ENCODE data around the gene KANK4. TPM values are rescaled to one million over a fixed set of nuclear protein-coding genes. Genes with fewer than 3 reads are reported as not detected.

The KANK4 gene
- total and polyA plus RNA-seq, 12 donors, result 0.12 to 1.1 (median 0.26) TPM; not detected in 2

DNA sequence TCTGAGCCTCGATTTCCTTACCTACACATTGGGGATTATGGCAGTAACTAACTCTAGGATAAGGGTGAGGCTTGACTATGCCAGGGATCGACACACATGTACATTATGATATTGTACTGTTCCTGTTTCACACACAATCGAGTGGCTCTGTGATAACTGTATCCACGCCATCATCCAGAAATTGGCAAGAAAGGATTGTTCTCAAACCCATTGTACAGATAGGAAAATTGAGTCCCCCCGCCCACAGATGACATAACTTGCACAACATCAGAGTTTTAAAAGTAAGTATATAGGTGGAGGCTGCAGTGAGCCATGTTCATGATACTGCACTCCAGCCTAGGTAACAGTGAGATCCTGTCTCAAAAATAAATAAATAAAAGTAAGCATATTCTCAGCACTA lies 3.8 kb downstream of the KANK4 start:
- no peaks in the 10 kb centered on the region for H3K9me3 ChIP-seq (replicated peaks in 1 of 3)
- WGBS, 4 donors, result 79 to 88% (median 83%) methylated on average over 5 of the region's 5 CpGs
- intact Hi-C loops (cut with DNase I), result no loop called here
- no peak overlapping the region for H3K27ac ChIP-seq
- H3K27me3 ChIP-seq, result peaks cover 24% of the 10 kb centered on the region
- no peak for DNase-seq
- no peak overlapping the region for H3K4me3 ChIP-seq
- H3K36me3 ChIP-seq (replicated peaks in 1 of 2), result no peaks in the 10 kb centered on the region
- no peaks in the 10 kb centered on the region for H3K4me1 ChIP-seq (replicated peaks in 1 of 2)
- no peak for TF ChIP-seq POLR2A (IDR thresholded peaks at IDR 0.05)
- TF ChIP-seq, protein P1, sequence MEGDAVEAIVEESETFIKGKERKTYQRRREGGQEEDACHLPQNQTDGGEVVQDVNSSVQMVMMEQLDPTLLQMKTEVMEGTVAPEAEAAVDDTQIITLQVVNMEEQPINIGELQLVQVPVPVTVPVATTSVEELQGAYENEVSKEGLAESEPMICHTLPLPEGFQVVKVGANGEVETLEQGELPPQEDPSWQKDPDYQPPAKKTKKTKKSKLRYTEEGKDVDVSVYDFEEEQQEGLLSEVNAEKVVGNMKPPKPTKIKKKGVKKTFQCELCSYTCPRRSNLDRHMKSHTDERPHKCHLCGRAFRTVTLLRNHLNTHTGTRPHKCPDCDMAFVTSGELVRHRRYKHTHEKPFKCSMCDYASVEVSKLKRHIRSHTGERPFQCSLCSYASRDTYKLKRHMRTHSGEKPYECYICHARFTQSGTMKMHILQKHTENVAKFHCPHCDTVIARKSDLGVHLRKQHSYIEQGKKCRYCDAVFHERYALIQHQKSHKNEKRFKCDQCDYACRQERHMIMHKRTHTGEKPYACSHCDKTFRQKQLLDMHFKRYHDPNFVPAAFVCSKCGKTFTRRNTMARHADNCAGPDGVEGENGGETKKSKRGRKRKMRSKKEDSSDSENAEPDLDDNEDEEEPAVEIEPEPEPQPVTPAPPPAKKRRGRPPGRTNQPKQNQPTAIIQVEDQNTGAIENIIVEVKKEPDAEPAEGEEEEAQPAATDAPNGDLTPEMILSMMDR (IDR thresholded peaks at IDR 0.05), result no peak

DNA sequence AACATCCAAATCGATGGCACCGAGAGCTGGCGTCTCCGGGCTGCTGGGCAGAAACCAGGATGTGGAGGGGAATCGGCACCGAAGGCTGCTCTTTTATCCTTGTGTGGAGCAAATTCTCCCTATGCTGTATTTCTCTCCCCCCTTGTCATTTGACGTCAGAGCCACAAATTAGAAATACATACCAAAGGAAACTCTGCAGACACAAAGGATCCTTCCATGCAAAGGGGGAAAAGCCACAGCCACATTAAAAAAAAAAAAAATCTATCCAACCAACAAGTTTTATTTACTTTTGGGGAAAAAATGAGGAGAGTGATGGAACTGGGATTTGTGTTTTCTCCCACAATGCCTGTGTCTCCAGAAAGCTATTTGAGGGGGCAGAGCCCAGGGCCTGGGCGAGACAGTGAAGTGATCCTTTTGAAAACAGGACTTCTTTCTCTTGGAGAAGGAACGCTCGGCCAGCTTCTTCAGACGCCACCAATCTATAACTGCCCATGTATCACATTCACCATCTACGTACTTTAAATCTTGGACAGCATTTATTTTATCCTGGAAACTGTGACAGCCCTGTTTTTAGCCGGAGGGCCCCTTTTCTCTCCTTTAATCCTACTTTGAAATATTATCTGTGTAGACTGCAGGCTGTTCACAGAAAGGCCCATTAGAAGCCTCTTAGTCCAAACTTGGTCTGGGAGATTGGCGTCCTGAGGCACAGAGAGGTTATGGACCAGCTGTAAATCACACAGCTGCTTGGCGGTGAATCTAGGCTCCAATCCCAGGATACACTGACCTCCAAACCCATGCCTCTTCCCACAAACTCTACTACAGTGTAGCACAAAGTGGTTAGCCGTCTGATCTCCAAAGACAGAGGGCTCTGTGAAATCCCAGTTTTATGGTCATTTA lies 4.5 kb downstream of the KANK4 start:
- 67 to 78% (median 75%) methylated on average over 16 of the region's 16 CpGs for WGBS, 4 donors
- H3K9me3 ChIP-seq (replicated peaks in 1 of 3), result no peaks in the 10 kb centered on the region
- intact Hi-C loops (cut with DNase I), result no loop called here
- no peaks in the 10 kb centered on the region for H3K4me1 ChIP-seq (replicated peaks in 1 of 2)
- no peak overlapping the region for H3K27ac ChIP-seq
- H3K4me3 ChIP-seq, result no peak overlapping the region
- no peak for TF ChIP-seq POLR2A (IDR thresholded peaks at IDR 0.05)
- H3K27me3 ChIP-seq, result peaks cover 22% of the 10 kb centered on the region
- H3K36me3 ChIP-seq (replicated peaks in 1 of 2), result no peaks in the 10 kb centered on the region
- no peak for DNase-seq

DNA sequence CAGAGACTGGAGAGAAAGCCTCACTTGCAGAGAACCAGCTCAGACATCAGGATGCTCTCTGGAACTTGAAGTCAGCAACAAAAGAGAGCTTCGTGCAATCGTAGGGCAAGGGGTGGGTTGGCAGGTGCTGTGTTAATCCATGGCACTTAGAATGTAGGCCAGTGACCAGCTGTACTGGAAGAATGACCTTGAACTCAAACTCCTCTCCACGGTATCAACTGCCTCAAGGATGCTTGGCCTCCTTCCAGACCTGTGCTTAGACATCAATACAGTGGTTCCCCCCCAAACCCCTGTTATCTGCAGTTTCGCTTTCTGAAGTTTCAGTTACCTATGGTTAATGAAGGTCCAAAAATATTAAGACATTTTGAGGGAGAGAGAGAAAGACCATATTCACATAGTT lies 6.5 kb downstream of the KANK4 start:
- WGBS, 4 donors, result 32 to 62% (median 50%) methylated on average over 4 of the region's 4 CpGs
- H3K36me3 ChIP-seq (replicated peaks in 1 of 2), result no peaks in the 10 kb centered on the region
- H3K27ac ChIP-seq, result no peak overlapping the region
- H3K27me3 ChIP-seq, result peaks cover 2% of the 10 kb centered on the region
- H3K9me3 ChIP-seq (replicated peaks in 1 of 3), result no peaks in the 10 kb centered on the region
- H3K4me3 ChIP-seq, result no peak overlapping the region
- intact Hi-C loops (cut with DNase I), result no loop called here
- DNase-seq, result no peak
- no peak for TF ChIP-seq POLR2A (IDR thresholded peaks at IDR 0.05)
- TF ChIP-seq, protein P1 (IDR thresholded peaks at IDR 0.05), result no peak
- H3K4me1 ChIP-seq (replicated peaks in 1 of 2), result no peaks in the 10 kb centered on the region

DNA sequence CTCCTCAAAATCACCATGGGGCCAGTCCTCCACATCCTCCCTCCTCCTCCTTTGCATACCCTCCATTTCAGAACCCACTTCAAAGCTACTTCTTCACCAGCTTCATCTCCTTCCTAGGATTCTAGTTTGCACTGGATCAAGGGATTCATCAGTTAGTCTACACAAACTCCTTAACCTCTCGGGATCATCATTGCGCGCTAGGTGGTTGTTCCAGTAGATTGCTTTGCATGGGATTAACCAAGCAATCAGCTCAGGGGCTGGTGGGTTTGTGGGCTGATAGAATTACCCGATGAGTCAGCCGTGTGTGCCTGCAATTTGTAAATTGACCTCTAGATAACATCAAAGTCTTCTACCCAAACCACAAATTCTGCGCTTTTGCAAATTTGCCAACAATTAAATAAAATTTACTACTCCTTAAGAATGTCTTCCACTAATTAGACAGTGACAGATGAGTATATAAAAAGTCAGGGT lies 7.7 kb downstream of the KANK4 start:
- Histone ChIP-seq H3K27me3 (no peaks in the 10 kb centered on the region), H3K9me3 (replicated peaks in 1 of 3) (no peaks in the 10 kb centered on the region), H3K27ac (no peak overlapping the region), H3K4me3 (no peak overlapping the region), H3K36me3 (replicated peaks in 1 of 2) (no peaks in the 10 kb centered on the region), H3K4me1 (replicated peaks in 1 of 2) (no peaks in the 10 kb centered on the region)
- intact Hi-C loops (cut with DNase I), result no loop called here
- TF ChIP-seq, protein P1 (IDR thresholded peaks at IDR 0.05), result no peak
- TF ChIP-seq POLR2A (IDR thresholded peaks at IDR 0.05), result no peak
- DNase-seq, result no peak
- WGBS, 4 donors, result 76 to 81% (median 78%) methylated on average over 6 of the region's 6 CpGs

All from adrenal gland (tissue), 12 donors.